CD4-positive, alpha-beta T cell (primary cell): ENCODE results near the gene ACTR1A. TPM values are rescaled to one million over a fixed set of nuclear protein-coding genes. Genes with fewer than 3 reads are reported as not detected.
A peak's percentile ranks its signal among the peaks of the same experiment; 100 is the strongest.
"Not testable (repeated sequence)": the region's sequence is repeated elsewhere in the genome, so short reads cannot be mapped to it uniquely, and the experiment has no call there.

Experiments used
- ATAC-seq: fragments of 200-7000 bp; cut with Tn5 transposase; one replicate; pipeline ENCODE4 v1.10.0; 2022; ENCODE audit warnings: mild to moderate bottlenecking; ENCODE audit not compliant: poor library complexity
- CTCF ChIA-PET: fragments of 350-600 bp; sonication (Branson Sonifier 250); formaldehyde crosslinking; loops from one replicate; lab custom pipeline; 2021; ENCODE audit warnings: antibody characterized with exemption, inconsistent platforms; lab: Charles Lee
- POLR2A ChIA-PET: fragments of 350-600 bp; sonication (Branson Sonifier 250); formaldehyde crosslinking; loops from one replicate; lab custom pipeline; 2021; ENCODE audit warnings: antibody characterized with exemption, inconsistent platforms; lab: Charles Lee
- DNase-seq, 14 experiments: peaks; one replicate each; pipeline ENCODE4 v3.0.0-alpha.2; 2013 to 2020; ENCODE audit warnings: mixed read lengths in 2 of 14
- H3K27ac ChIP-seq, 2 donors: one replicate each; pipeline versions ENCODE4 v1.5.1 to v1.7.0; 2013; ENCODE audit warnings: low read length in 2 of 2, low read depth in 1 of 2, mild to moderate bottlenecking in 1 of 2
- H3K27me3 ChIP-seq, 2 experiments: 1 replicate in 1 of 2; 2 replicates in 1 of 2; pipeline versions ENCODE4 v1.6.1 to v1.7.0; 2013; ENCODE audit warnings: low read length in 2 of 2, control low read depth in 1 of 2, mild to moderate bottlenecking in 1 of 2, moderate library complexity in 1 of 2; ENCODE audit not compliant: insufficient read depth in 2 of 2, control insufficient read depth in 1 of 2
- H3K36me3 ChIP-seq: one replicate; pipeline ENCODE4 v1.6.1; 2013; ENCODE audit warnings: low read length, control low read depth; ENCODE audit not compliant: insufficient read depth
- H3K4me1 ChIP-seq: one replicate; pipeline ENCODE4 v1.6.1; 2013; ENCODE audit warnings: low read length, control low read depth; ENCODE audit not compliant: insufficient read depth
- H3K4me3 ChIP-seq: one replicate; pipeline ENCODE4 v1.5.1; 2013; ENCODE audit warnings: mild to moderate bottlenecking, low read length, moderate library complexity
- H3K9me3 ChIP-seq, 2 experiments: 1 replicate in 1 of 2; 2 replicates in 1 of 2; pipeline versions ENCODE4 v1.6.1 to v1.7.0; 2013; ENCODE audit warnings: low read length in 2 of 2, mild to moderate bottlenecking in 2 of 2, control low read depth in 1 of 2, moderate library complexity in 1 of 2; ENCODE audit not compliant: control insufficient read depth in 1 of 2, insufficient read depth in 1 of 2
- H3K27ac Mint-ChIP-seq: one replicate; pipeline ENCODE4 v1.8.0; 2020; ENCODE audit warnings: mixed read lengths
- H3K27me3 Mint-ChIP-seq: one replicate; pipeline ENCODE4 v1.8.0; 2021; ENCODE audit warnings: mixed read lengths
- H3K36me3 Mint-ChIP-seq: one replicate; pipeline ENCODE4 v1.8.0; 2021; ENCODE audit warnings: low read depth, mixed read lengths
- H3K4me1 Mint-ChIP-seq: one replicate; pipeline ENCODE4 v1.8.0; 2021; ENCODE audit warnings: low read depth, mixed read lengths
- H3K4me3 Mint-ChIP-seq: one replicate; pipeline ENCODE4 v1.8.0; 2020; ENCODE audit warnings: mild to moderate bottlenecking, mixed read lengths
- H3K9me3 Mint-ChIP-seq: one replicate; pipeline ENCODE4 v1.8.0; 2020; ENCODE audit warnings: mixed read lengths
- intact Hi-C, 2 experiments: fragments of 100-400 bp; cut with DNase I in 1 of 2; cut with micrococcal nuclease in 1 of 2; formaldehyde crosslinking; loops; one replicate each; pipeline versions ENCODE4 v1.15.1 to v1.9.0; 2023 to 2025; cut with DNase I, micrococcal nuclease
- total RNA-seq, 174 experiments: library from RNA in 2 of 174; stranded (reverse) in 2 of 174; gene quantifications; one replicate each; pipeline ENCODE4 v1.2.3 and lab custom pipeline; 2021 to 2026
- TF ChIP-seq, protein P1 (sequence below): fragments of 200-600 bp; IDR thresholded peaks from one replicate; pipeline ENCODE4 v1.8.0; 2022; ENCODE audit warnings: antibody characterized with exemption, mild to moderate bottlenecking

The ACTR1A gene
- total RNA-seq, 2 experiments from 2014 or later, result 43.3 to 46.3 TPM

DNA sequence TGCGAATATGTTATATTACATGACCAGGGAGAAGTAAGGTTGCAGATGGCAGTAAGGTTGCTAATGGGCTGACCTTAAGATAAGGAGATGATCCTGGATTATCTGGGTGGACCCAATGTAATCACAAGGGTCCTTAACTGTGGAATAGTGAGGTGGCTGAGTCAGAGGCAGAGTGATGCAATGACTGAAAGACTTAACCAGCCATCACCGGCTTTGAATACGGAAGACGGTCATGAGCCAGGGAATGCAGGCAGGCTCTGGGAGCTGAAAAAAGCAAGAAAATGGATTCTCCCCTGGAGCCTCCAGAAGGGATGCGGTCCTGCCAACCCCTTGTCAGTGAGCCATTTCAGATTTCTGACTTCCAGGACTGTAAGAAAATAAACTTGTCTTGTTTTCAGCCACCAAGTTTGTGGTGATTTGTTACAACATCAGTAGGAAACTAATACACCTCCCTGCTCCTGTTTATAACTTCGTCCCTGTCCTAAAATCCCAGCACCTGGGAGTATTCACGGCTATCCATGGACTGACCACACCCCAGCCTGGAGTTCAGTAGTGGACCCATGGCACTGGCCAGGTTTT is 46.5 kb downstream of the ACTR1A start:
- Mint-ChIP-seq H3K4me1 (peaks cover 22% of the 10 kb centered on the region), H3K27ac (no peak overlapping the region), H3K27me3 (no peaks in the 10 kb centered on the region), H3K9me3 (no peaks in the 10 kb centered on the region), H3K36me3 (peaks cover 24% of the 10 kb centered on the region), H3K4me3 (no peak overlapping the region)
- Histone ChIP-seq H3K4me3 (no peak overlapping the region), H3K9me3 (no peaks in the 10 kb centered on the region), H3K27me3 (no peaks in the 10 kb centered on the region), H3K36me3 (peaks cover 16% of the 10 kb centered on the region), H3K27ac (no peak overlapping the region), H3K4me1 (peaks cover 34% of the 10 kb centered on the region)
- ChIA-PET POLR2A (no interaction called here), CTCF (interaction anchor here (1.8 kb wide), 1 partner anchor 23 kb away, joined by 5 read pairs; no protein-coding TSS in a partner anchor)
- TF ChIP-seq, protein P1, sequence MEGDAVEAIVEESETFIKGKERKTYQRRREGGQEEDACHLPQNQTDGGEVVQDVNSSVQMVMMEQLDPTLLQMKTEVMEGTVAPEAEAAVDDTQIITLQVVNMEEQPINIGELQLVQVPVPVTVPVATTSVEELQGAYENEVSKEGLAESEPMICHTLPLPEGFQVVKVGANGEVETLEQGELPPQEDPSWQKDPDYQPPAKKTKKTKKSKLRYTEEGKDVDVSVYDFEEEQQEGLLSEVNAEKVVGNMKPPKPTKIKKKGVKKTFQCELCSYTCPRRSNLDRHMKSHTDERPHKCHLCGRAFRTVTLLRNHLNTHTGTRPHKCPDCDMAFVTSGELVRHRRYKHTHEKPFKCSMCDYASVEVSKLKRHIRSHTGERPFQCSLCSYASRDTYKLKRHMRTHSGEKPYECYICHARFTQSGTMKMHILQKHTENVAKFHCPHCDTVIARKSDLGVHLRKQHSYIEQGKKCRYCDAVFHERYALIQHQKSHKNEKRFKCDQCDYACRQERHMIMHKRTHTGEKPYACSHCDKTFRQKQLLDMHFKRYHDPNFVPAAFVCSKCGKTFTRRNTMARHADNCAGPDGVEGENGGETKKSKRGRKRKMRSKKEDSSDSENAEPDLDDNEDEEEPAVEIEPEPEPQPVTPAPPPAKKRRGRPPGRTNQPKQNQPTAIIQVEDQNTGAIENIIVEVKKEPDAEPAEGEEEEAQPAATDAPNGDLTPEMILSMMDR, result no peak
- ATAC-seq (no peak), DNase-seq (peak in 2 of 14 experiments; percentile 54 to 57)
- intact Hi-C loops, result no loop called here

DNA sequence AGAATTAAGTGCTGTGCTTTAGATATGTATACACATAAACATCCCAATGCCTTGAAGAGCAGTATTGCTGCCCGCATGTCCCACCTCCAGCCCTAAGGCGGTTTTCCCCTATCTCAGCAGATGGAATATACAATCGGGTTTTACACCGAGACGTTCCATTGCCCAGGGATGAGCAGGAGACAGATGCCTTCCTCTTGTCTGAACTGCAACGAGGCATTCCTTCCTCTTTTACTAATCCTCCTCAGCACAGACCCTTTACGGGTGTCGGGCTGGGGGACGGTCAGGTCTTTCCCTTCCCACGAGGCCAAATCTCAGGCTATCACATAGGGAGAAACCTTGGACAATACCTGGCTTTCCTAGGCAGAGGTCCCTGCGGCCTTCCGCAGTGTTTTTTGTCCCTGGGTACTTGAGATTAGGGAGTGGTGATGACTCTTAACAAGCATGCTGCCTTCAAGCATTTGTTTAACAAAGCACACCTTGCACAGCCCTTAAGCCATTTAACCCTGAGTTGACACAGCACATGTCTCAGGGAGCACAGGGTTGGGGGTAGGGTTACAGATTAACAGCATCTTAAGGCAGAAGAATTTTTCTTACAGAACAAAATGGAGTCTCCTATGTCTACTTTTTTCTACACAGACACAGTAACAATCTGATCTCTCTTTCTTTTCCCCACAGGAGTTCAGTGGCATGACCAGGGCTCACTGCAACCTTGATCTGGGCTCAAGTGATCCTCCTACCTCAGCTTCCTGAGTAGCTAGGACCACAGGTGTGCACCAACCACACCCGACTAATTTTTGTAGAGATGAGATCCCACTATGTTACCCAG is 47.6 kb downstream of the ACTR1A start:
- Mint-ChIP-seq H3K36me3 (peaks cover 29% of the 10 kb centered on the region), H3K4me1 (peaks cover 18% of the 10 kb centered on the region)
- ATAC-seq, DNase-seq, H3K9me3 ChIP-seq, H3K9me3 Mint-ChIP-seq, H3K27me3 ChIP-seq, H3K4me3 Mint-ChIP-seq, H3K27ac ChIP-seq, POLR2A ChIA-PET, H3K4me3 ChIP-seq, H3K27ac Mint-ChIP-seq, H3K27me3 Mint-ChIP-seq, CTCF ChIA-PET: not testable (repeated sequence)
- intact Hi-C loops, result loop anchor here in 1 of 2 experiments (5.0 kb wide), 1 partner anchor 47 kb away; the partner anchor contains the start of genes ACTR1A and SUFU
- Histone ChIP-seq H3K4me1 (peaks cover 31% of the 10 kb centered on the region), H3K36me3 (peaks cover 16% of the 10 kb centered on the region)

DNA sequence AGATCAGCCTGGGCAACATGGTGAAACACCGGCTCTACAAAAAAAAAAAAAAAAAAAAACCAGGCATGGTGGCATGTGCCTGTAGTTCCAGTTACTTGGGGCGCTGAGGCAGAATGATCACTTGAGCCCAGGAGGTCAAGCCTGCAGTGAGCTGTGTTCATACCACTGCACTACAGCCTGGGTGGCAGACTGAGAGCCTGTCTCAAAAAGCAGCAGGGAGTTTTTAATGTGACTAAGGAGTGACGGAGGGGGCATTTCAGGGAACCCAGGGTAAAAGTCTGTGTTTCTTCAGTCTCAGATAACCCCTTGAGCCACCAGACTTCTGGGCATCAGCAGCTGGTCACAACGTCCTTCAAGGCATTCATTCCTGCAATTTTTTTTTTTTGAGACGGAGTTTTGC is 49.0 kb downstream of the ACTR1A start:
- ChIA-PET POLR2A (interaction anchor here (1.1 to 6.8 kb wide), 3 partner anchors 8 to 221 kb away, joined by 4 to 131 read pairs (median 90); partner anchors contain the start of gene CUEDC2), CTCF (interaction anchor here (0.7 to 1.3 kb wide), 2 partner anchors 31 to 146 kb away, joined by 3 read pairs; no protein-coding TSS in a partner anchor)
- TF ChIP-seq, protein P1, result no peak
- peaks cover 32% of the 10 kb centered on the region for H3K36me3 Mint-ChIP-seq
- Histone ChIP-seq H3K4me3 (no peak overlapping the region), H3K4me1 (peaks cover 41% of the 10 kb centered on the region), H3K36me3 (peaks cover 16% of the 10 kb centered on the region), H3K27me3 (no peaks in the 10 kb centered on the region), H3K27ac (peak overlapping the region in 1 of 2 donors; percentile 7), H3K9me3 (no peaks in the 10 kb centered on the region)
- no peak overlapping the region for H3K4me3 Mint-ChIP-seq
- H3K27ac Mint-ChIP-seq, result no peak overlapping the region
- DNase-seq, result peak in 2 of 14 experiments; percentile 41 to 53
- ATAC-seq, result no peak
- intact Hi-C loops, result loop anchor here in 1 of 2 experiments (5.0 kb wide), 1 partner anchor 49 kb away; the partner anchor contains the start of genes ACTR1A and SUFU
- H3K4me1 Mint-ChIP-seq, result peaks cover 26% of the 10 kb centered on the region
- no peaks in the 10 kb centered on the region for H3K27me3 Mint-ChIP-seq
- H3K9me3 Mint-ChIP-seq, result no peaks in the 10 kb centered on the region
